Astrocyte of the cerebellum (primary cell): ENCODE measurements around the gene ITGAX.

Source experiments
- DNase-seq: peaks from one replicate; pipeline ENCODE4 v3.0.0-alpha.2; 2011; ENCODE audit warnings: low read depth
- H3K4me3 ChIP-seq: 2 replicates; pipeline ENCODE4 v1.5.1; 2011; ENCODE audit warnings: mild to moderate bottlenecking, low read depth, low read length, moderate library complexity
- in situ Hi-C: cut with HindIII; loops from 2 replicates; pipeline ENCODE4 v1.10.0; 2017; ENCODE audit warnings: low sequenced_read_pairs
- TF ChIP-seq, protein P1 (sequence below): IDR thresholded peaks from 2 replicates; pipeline ENCODE4 v1.5.1; 2012; ENCODE audit warnings: low read length, low read depth, moderate library complexity, mild to moderate bottlenecking; ENCODE audit errors: missing control alignments

Gene ITGAX

GRCh38 chr16:31410082-31410481, 55.1 kb downstream of the ITGAX start:
- in situ Hi-C loops = no loop called here
- no peak for DNase-seq
- H3K4me3 ChIP-seq = no peak overlapping the region
- TF ChIP-seq, protein P1, sequence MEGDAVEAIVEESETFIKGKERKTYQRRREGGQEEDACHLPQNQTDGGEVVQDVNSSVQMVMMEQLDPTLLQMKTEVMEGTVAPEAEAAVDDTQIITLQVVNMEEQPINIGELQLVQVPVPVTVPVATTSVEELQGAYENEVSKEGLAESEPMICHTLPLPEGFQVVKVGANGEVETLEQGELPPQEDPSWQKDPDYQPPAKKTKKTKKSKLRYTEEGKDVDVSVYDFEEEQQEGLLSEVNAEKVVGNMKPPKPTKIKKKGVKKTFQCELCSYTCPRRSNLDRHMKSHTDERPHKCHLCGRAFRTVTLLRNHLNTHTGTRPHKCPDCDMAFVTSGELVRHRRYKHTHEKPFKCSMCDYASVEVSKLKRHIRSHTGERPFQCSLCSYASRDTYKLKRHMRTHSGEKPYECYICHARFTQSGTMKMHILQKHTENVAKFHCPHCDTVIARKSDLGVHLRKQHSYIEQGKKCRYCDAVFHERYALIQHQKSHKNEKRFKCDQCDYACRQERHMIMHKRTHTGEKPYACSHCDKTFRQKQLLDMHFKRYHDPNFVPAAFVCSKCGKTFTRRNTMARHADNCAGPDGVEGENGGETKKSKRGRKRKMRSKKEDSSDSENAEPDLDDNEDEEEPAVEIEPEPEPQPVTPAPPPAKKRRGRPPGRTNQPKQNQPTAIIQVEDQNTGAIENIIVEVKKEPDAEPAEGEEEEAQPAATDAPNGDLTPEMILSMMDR = no peak

DNA sequence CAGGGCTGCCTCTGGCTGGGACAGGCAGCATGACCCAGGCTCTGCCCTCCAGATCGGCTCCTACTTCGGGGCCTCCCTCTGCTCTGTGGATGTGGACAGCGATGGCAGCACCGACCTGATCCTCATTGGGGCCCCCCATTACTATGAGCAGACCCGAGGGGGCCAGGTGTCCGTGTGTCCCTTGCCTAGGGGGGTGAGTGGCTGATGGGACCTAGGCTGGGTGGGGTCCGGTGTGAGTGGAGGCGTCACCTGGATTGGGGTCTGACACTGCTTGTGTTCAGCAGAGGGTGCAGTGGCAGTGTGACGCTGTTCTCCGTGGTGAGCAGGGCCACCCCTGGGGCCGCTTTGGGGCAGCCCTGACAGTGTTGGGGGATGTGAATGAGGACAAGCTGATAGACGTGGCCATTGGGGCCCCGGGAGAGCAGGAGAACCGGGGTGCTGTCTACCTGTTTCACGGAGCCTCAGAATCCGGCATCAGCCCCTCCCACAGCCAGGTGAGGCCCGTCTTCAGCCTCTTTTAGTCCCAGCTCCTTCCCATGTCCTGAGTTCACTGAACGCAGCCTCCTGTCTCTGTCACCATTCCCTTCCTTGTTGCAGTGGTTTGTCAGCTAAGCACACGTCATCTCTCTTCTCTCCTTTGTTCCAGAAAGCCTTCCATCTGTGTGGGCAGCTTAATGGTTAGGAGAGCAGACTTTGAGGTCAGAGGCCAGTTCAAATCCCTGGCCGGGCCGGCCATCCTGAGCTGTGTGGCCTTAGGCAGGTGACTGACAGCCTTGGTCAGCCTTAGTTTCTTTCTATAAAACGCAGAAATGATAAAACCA, 56.3 kb downstream of the ITGAX start:
- in situ Hi-C loops = no loop called here
- TF ChIP-seq, protein P1 = no peak
- no peak for DNase-seq

DNA sequence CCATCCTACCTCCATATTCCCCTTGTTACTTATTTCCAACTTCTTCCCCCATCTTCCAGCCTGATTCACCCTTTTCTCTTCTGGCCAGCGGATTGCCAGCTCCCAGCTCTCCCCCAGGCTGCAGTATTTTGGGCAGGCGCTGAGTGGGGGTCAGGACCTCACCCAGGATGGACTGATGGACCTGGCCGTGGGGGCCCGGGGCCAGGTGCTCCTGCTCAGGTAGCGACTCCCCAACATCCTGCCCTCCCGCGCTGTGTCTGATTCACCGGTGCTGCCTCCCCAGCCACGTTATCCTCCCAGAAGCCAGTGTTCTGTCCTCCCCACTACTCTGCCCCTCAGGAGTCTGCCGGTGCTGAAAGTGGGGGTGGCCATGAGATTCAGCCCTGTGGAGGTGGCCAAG, 57.8 kb downstream of the ITGAX start:
- in situ Hi-C loops = no loop called here
- TF ChIP-seq, protein P1 = no peak
- no peak for DNase-seq
- no peak overlapping the region for H3K4me3 ChIP-seq

More for the DNA sequence above, 56.3 kb downstream of the ITGAX start:
- H3K4me3 ChIP-seq = no peak overlapping the region

DNA sequence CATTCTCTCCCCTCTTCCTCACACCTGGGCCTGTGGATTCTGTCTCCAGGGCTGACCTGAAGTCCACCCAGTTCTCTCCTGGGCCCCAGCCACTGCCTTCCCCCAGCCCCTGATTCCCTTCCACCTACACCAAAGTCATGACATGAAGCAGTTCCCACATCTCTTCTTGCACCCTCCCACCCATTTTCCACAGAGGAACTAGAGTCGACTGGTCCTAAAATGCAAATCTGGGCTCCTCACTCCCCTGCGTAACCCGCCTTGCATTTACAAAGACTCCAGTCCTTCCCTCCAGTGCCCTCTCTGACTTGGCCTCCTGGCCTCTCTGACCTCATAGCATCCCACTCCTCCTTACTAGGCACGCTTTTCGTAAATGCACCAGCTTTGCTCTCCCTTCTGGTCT, 58.4 kb downstream of the ITGAX start:
- TF ChIP-seq, protein P1 = no peak

GRCh38 chr16:31413943-31414342, 59.0 kb downstream of the ITGAX start:
- in situ Hi-C loops = no loop called here
- TF ChIP-seq, protein P1 = no peak
- no peak overlapping the region for H3K4me3 ChIP-seq
- no peak for DNase-seq

More for the DNA sequence above, 58.4 kb downstream of the ITGAX start:
- in situ Hi-C loops = no loop called here
- H3K4me3 ChIP-seq = no peak overlapping the region
- no peak for DNase-seq

- in situ Hi-C loops = no loop called here
- no peak overlapping the region for H3K4me3 ChIP-seq
- no peak for DNase-seq
- TF ChIP-seq, protein P1 = no peak
Measured at GRCh38 chr16:31414706-31415105, 59.7 kb downstream of the ITGAX start.
